HG03457 (cell line): ENCODE measurements around the gene C1QTNF1.

ENCODE experiments used
- ATAC-seq: cut with Tn5 transposase; IDR thresholded peaks from one replicate; pipeline ENCODE4 v1.9.1; 2021; ENCODE audit warnings: moderate number of reproducible peaks; ENCODE audit not compliant: unreplicated experiment

The C1QTNF1 gene

DNA sequence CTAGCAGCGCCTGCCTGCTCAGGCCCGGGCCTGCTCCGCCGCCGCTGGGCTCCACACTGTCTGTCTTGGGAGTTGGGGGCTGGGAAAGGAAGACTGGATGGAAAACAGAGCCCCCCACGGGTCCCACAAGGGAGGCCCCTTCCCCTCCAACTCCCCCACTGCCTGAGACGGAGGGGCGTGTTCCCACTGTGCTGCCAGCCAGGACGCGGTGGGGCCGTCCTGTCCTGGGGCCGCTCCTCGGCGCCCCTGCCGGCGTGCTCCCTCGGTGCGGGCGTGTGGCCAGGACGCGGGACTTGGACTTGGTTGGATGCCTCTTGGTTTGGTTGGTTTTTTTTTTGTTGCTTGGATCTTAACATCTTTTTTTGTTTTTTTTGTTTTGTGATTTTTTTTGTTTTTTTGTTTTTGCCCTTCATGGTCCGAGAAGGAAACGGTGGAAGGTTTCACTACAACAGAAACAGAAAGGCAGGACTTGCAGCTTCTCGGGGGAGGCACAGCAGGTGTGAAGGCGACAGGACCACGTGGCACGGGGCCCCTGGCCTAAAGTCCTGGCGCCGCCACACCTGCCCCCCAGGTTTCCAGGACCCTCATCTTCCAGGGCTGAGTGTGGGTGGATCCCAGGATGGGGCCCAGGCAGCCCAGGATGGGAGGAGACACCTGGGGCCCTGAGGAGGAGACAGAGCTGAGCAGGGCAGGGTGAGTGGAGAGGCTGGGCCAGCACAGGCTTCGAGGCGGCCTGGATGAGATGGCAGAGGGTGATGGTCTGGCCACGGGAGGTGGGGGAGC lies 66.7 kb downstream of the C1QTNF1 start:
- ATAC-seq, result no peak

GRCh38 chr17:79091226-79091670 lies 67.3 kb downstream of the C1QTNF1 start:
- no peak for ATAC-seq

GRCh38 chr17:79092567-79092966 lies 68.6 kb downstream of the C1QTNF1 start:
- no peak for ATAC-seq

DNA sequence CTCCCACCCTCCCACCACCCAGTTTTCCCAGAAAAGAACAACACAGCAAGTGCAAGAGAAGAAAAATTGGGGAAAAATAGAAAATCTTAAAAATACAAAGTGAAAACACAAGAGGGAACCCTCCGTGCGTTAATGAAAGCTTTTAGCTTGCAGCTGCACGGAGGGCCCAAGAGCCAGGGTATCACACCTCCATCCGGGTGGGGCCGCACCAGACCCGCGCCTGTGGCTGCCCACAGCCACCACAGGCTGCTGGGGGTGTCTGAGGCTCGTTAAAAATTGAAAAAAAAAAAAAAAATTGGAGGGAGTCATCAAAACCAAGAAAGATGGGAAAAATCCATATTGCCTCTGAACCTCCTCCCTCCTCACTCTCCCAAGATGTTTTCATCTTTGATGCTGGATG lies 69.3 kb downstream of the C1QTNF1 start:
- ATAC-seq, result no peak

- ATAC-seq, result no peak
Measured at GRCh38 chr17:79094261-79094660, 70.3 kb downstream of the C1QTNF1 start.

DNA sequence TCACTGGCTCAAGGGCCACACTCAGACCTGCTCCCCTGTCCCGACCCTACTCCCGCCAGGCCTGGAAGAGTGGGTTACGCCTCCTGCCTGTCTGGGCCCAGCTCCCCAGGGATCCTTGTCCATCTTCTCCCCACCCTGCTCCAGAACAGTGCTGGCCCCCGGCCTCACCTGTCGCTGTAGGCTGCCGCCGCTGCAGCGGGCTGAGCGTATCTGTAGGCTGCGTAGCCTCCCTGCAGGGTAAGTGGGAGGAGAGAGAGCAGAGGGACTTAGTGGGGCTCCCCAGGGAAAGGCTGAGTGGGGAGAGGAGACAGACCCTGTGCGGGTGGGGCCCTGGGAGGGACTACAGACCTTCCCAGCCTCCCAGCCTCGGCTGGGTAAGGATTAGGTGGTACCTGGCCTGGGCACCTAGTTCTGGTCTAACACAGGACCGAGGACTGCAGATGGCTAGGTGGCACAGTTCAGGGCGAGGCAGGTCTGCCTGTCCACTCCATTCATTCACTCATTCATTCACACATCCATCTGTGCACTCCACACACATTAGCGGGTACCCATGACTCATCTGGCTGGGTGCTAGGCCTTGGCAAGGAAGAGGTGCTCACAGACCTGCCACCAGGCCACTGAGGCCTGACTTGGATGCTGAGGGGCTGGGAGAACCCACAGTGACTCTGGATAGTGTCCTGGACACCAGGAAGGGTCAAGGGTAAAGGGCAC lies 71.5 kb downstream of the C1QTNF1 start:
- no peak for ATAC-seq

DNA sequence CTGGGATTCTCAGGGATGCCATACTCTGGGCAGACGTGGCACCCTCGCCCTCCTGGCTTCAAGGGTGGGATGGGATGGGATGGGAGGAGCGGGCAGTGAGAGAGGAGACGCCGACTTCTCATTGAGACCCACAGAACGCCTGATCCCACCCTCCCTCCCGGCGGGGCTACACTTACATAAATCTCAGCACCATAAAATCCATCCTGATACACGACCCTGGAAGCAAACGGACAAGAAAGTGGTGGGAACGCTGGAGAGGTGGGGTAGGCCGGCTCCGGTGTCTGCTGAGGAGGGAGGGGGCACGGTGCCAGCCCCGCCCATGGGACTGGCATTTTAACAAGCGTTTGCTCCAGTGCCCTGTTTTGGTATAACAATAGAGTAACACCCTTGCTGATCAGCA lies 72.5 kb downstream of the C1QTNF1 start:
- no peak for ATAC-seq

- ATAC-seq, result no peak
Measured at GRCh38 chr17:79097226-79098055, 73.5 kb downstream of the C1QTNF1 start.

DNA sequence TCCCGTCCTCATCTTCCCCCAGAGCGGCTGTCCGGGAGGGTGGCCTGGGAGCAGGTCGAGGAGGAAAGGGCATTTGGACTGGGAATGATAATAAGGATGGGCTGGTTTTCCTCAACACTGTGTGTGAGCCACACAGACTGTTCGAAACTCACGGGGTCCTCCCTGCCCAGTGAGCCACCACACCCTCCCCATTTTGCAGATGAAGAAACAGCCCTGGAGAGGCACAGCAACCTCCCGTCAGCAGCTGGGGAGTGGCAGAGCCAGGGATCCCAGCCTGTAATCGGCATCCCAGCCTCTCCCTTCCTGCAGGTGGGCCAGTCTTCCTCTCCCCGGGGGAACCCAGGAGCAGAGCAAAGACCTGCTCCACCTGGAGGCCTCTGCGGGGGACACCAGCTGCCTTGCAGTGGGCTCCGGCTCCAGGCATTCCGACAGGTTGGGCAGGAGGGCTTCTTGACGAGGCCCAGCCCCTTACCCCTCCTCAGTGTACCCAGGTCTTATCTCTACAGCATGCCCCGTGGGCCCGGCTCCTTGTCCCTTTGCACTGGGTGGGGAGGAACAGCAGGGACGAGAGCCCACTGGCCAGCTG lies 74.4 kb downstream of the C1QTNF1 start:
- ATAC-seq, result no peak
